ENCODE data around the gene IL20RA.

Gene IL20RA

DNA sequence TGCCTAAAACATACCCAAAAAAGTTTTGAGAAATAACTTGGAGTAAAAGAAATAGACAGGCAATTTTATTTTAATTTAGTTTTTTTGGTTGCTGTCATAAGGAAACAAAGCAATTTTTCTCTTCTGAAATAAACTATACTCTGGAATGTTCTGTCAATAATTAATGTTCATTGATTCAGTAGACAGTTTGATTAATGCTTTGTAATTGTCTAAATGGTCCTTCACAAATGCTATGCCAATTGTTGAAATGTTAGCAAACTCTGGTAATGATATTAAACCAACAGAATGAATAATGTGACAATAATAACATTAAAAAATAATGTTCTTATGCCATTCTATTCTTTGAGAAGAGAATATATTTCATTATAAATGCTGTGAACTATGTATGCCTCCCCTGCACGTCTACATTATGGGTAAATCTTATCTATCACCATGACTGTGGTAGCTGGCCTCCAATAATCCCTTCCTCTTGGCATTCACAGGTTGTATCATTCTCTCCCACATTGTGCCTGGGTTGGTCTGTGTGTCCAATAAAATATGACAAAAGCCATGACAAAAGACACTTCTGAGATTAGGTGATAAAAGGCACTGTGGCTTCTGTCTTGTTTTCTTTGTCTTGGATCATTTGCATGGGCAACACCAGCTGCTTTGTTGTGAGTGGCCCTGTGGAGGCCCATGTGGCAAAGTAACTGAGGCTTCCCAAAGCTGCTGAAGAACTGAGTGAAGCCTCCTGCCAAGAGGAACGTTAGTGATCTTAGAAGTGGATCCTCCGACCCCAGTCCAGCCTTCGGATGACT lies 25.1 kb downstream of the IL20RA start:
- Histone ChIP-seq H3K4me1 (ENCODE audit: low read length) (no peaks in the 10 kb centered on the region), H3K9me3 (replicated peaks; ENCODE audit: insufficient read depth, low read length) (no peaks in the 10 kb centered on the region), H3F3A (ENCODE audit: insufficient read depth, low read length) (no peaks in the 10 kb centered on the region), H3K9ac (ENCODE audit: low read length) (no peak overlapping the region), H2AFZ (ENCODE audit: low read length) (no peak overlapping the region), H3K27ac (ENCODE audit: low read length) (no peak overlapping the region), H4K20me1 (ENCODE audit: insufficient read depth, low read length) (no peaks in the 10 kb centered on the region), H3K9me2 (replicated peaks; ENCODE audit: insufficient read depth, low read length) (no peaks in the 10 kb centered on the region), H3K4me3 (ENCODE audit: low read length) (no peak overlapping the region), H3K36me3 (replicated peaks; ENCODE audit: insufficient read depth, low read length) (no peaks in the 10 kb centered on the region), H3K4me2 (ENCODE audit: low read depth, low read length) (no peak overlapping the region), H3K79me2 (ENCODE audit: low read length) (no peaks in the 10 kb centered on the region), H3K27me3 (replicated peaks; ENCODE audit: insufficient read depth, low read length) (no peaks in the 10 kb centered on the region)
- no peak for DNase-seq
- TF ChIP-seq EZH2phosphoT487 (IDR thresholded peaks at IDR 0.05; ENCODE audit: low read length) (no peak), CTCF (IDR thresholded peaks at IDR 0.05; ENCODE audit: low read length) (no peak), EZH2 (optimal IDR thresholded peaks at IDR 0.05; ENCODE audit: low read depth, low read length) (no peak)

DNA sequence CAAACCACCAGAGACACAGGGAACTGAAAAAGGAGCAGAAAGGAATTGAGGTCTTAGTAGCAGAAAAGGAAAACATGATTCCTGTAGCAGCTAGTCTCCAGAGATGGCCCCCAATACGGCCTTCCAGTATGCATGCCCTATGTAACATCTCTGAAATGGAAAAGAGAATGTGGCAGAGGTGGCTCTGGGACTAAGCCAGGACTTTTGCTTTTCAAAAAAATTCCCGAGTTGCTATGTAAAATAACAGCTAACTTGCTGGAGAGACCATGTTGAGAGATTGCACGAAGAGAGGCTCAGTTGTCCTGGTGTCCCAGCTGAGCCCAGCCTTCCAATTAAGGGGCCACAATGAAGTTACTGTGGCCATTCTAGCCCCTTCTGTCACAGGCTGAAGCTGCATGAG lies 27.7 kb downstream of the IL20RA start:
- H3F3A ChIP-seq (ENCODE audit: insufficient read depth, low read length), result no peaks in the 10 kb centered on the region
- H3K9me3 ChIP-seq (replicated peaks; ENCODE audit: insufficient read depth, low read length), result no peaks in the 10 kb centered on the region
- H3K79me2 ChIP-seq (ENCODE audit: low read length), result no peaks in the 10 kb centered on the region
- H3K27me3 ChIP-seq (replicated peaks; ENCODE audit: insufficient read depth, low read length), result no peaks in the 10 kb centered on the region
- no peak overlapping the region for H2AFZ ChIP-seq (ENCODE audit: low read length)
- H3K9me2 ChIP-seq (replicated peaks; ENCODE audit: insufficient read depth, low read length), result no peaks in the 10 kb centered on the region
- H3K4me1 ChIP-seq (ENCODE audit: low read length), result no peaks in the 10 kb centered on the region
- H3K9ac ChIP-seq (ENCODE audit: low read length), result no peak overlapping the region
- no peaks in the 10 kb centered on the region for H3K36me3 ChIP-seq (replicated peaks; ENCODE audit: insufficient read depth, low read length)
- no peak overlapping the region for H3K27ac ChIP-seq (ENCODE audit: low read length)
- DNase-seq, result no peak
- H3K4me2 ChIP-seq (ENCODE audit: low read depth, low read length), result no peak overlapping the region
- H4K20me1 ChIP-seq (ENCODE audit: insufficient read depth, low read length), result no peaks in the 10 kb centered on the region
- TF ChIP-seq EZH2 (optimal IDR thresholded peaks at IDR 0.05; ENCODE audit: low read depth, low read length) (no peak), CTCF (IDR thresholded peaks at IDR 0.05; ENCODE audit: low read length) (no peak), EZH2phosphoT487 (IDR thresholded peaks at IDR 0.05; ENCODE audit: low read length) (no peak)
- no peak overlapping the region for H3K4me3 ChIP-seq (ENCODE audit: low read length)

DNA sequence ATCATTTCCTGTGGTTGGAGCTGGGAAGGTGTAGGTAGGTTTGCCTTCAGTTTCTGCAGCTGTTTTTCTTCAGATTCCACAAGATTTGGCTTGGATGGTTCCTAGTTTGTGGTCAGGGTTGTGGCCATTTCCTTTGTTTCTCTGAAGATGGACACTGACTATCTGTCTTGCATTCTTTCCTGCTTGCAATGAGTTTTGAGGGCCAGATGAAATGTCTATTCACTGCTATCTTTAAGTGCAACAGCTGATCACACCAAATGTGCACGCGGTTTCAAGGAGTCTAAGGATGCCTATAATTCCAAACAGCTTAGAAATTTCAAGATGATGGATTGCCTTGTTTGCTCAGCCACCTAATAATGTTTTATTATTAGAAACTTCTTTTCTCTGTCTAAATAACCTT lies 28.4 kb downstream of the IL20RA start:
- Histone ChIP-seq H2AFZ (ENCODE audit: low read length) (no peak overlapping the region), H3F3A (ENCODE audit: insufficient read depth, low read length) (no peaks in the 10 kb centered on the region), H3K27ac (ENCODE audit: low read length) (no peak overlapping the region), H3K9me3 (replicated peaks; ENCODE audit: insufficient read depth, low read length) (no peaks in the 10 kb centered on the region), H3K9me2 (replicated peaks; ENCODE audit: insufficient read depth, low read length) (no peaks in the 10 kb centered on the region), H3K27me3 (replicated peaks; ENCODE audit: insufficient read depth, low read length) (no peaks in the 10 kb centered on the region), H3K4me2 (ENCODE audit: low read depth, low read length) (no peak overlapping the region), H3K79me2 (ENCODE audit: low read length) (no peaks in the 10 kb centered on the region), H3K9ac (ENCODE audit: low read length) (no peak overlapping the region), H3K36me3 (replicated peaks; ENCODE audit: insufficient read depth, low read length) (no peaks in the 10 kb centered on the region), H3K4me1 (ENCODE audit: low read length) (no peaks in the 10 kb centered on the region), H3K4me3 (ENCODE audit: low read length) (no peak overlapping the region), H4K20me1 (ENCODE audit: insufficient read depth, low read length) (no peaks in the 10 kb centered on the region)
- no peak for TF ChIP-seq CTCF (IDR thresholded peaks at IDR 0.05; ENCODE audit: low read length)
- DNase-seq, result no peak

Data from MM.1S (cell line).